Epithelial cell of alveolus of lung (primary cell): ENCODE data around the gene NSMF. TPM values are rescaled to one million over a fixed set of nuclear protein-coding genes. Genes with fewer than 3 reads are reported as not detected.

Source experiments
- total RNA-seq: library from RNA; depleted of rRNA; stranded (reverse); fragments of >200 nt; gene quantifications from 2 replicates; pipeline ENCODE4 v1.2.1, GENCODE V29; 2015

The NSMF gene
- total RNA-seq: 27.4 and 49.7 TPM in 2 replicates

DNA sequence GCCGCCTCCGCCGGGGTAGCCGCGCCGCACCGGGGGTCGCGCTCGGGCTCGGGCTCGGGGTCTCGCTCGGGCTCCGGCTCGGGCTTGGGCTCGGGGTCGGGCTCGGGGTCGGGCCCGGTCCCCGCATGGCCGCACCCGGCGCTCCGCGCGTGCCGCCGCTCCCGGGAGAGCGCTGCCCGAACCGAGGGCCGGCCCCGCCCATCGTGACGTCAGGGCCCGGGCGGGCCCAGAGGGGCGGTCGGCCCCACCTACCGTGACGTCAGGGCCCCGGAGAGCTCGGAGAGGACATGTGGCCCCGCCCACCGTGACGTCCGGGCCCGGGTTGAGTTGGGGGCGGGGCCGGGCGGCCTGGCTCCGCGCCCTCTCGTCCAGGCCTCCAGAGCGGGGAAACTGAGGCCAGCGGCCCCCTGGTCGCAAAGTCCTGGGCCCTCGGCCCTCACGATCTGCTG lies at the start of gene NSMF:
Gene NSMF, minus strand, starts transcription at position 183 of the 449 bp plus-strand sequence. CDS start 232 bp downstream, outside the sequence.

GRCh38 chr9:137441289-137441934 lies 17.7 kb downstream of the NSMF start, which contains the start of gene ENTPD8:
Gene ENTPD8, minus strand, starts transcription at chr9:137441357. Its CDS starts 3,072 bp downstream, at chr9:137438285.

DNA sequence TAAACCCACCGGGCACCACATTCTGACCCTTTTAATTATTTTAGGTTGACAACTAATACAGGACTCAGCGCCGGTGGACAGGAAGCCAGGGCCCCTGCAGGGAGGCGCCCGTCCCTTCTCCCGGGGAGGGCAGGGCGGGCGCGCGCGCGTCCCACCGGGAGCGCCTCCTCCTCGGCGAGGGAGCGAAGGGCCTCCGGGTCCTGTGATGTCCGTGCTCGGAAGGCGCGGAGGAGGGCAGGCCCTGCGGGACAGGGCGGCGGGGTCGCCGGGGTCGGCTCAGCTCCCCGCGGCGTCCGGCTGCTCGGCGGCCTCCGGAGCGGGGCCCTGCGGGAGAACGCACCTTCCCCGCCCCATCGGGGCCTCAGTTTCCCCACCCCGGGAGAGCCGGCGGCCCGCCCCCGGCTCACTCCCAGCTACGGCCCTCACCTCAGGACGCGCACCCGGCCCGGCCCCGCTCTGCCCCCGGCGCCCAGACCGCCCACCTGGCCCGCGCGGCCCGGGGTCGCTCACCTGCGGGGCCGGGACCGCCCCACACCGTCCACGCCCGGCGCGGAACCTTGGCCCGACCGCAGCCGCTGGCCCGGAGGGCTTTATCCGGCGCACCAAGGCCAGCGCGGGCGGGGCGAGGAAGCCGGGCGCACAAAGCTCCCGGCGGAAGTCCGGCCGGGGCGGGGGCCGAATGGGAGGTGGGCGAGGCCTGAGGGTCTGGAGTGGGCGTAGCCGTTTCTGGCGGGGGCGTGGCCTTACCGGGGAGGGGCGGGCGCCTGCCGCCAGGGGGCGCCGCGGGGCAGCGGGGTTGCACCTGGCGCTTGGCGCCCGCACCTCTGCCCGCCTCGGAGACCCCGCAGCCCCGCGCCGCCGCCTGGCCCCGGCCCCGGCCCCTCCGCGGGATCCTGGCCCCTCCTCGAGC lies 36.3 kb downstream of the NSMF start, which contains the start of the genes EXD3 and NOXA1:
Gene EXD3, minus strand, starts transcription at position 559 of the 910 bp plus-strand sequence. CDS start 27,805 bp downstream, outside the sequence.
Gene NOXA1, plus strand, starts transcription at position 790 of the 910 bp plus-strand sequence. CDS start 137 bp downstream, outside the sequence.

Other genes with a start within 250 kb of the NSMF start
- gene RNF208, start 237.1 kb downstream of the NSMF start, total RNA-seq: 0.13 and 6.3 TPM in 2 replicates
- under 0.01 and 1.9 TPM in 2 replicates for gene CYSRT1, start 234.2 kb downstream of the NSMF start, total RNA-seq
- not detected in 2 replicates for gene RNF224, start 231.8 kb downstream of the NSMF start, total RNA-seq
- not detected in 2 replicates for gene SLC34A3, start 228.4 kb downstream of the NSMF start, total RNA-seq
- 224 and 626 TPM in 2 replicates for gene TUBB4B, start 218.0 kb downstream of the NSMF start, total RNA-seq
- gene STPG3, start 208.0 kb downstream of the NSMF start, total RNA-seq: not detected in 2 replicates
- gene NELFB, start 204.0 kb downstream of the NSMF start, total RNA-seq: 49.1 and 60.2 TPM in 2 replicates
- 38.1 and 52.4 TPM in 2 replicates for gene TOR4A, start 181.6 kb downstream of the NSMF start, total RNA-seq
- 0.78 and 1.8 TPM in 2 replicates for gene NRARP, start 157.1 kb downstream of the NSMF start, total RNA-seq
- gene EXD3, start 36.2 kb downstream of the NSMF start, total RNA-seq: 4.8 and 9.7 TPM in 2 replicates
- gene NOXA1, start 35.9 kb downstream of the NSMF start, total RNA-seq: 0.26 TPM in 1 of 2 replicates, not detected in the other
- gene ENTPD8, start 18.0 kb downstream of the NSMF start, total RNA-seq: not detected in 2 replicates
- gene PNPLA7, start 91.1 kb upstream of the NSMF start, total RNA-seq: 0.13 and 0.32 TPM in 2 replicates
- gene MRPL41, start 92.5 kb upstream of the NSMF start, total RNA-seq: 50.5 and 100 TPM in 2 replicates
- gene DPH7, start 119.6 kb upstream of the NSMF start, total RNA-seq: 23.2 and 23.4 TPM in 2 replicates
- gene ZMYND19, start 131.2 kb upstream of the NSMF start, total RNA-seq: 16.9 and 19.4 TPM in 2 replicates
- gene ARRDC1, start 146.4 kb upstream of the NSMF start, total RNA-seq: 16.2 and 25.2 TPM in 2 replicates
- gene EHMT1, start 159.7 kb upstream of the NSMF start, total RNA-seq: 44.8 and 45.5 TPM in 2 replicates